ENCODE data around the gene COL4A2. TPM values are rescaled to one million over a fixed set of nuclear protein-coding genes. Genes with fewer than 3 reads are reported as not detected.

Gene COL4A2
- total RNA-seq, 1 experiment from 2014 or later, result 74.5 TPM

GRCh38 chr13:110500341-110500740, 193.3 kb downstream of the COL4A2 start:
- CTCF ChIA-PET, result interaction anchor here (0.8 to 1.0 kb wide), 2 partner anchors 45 to 61 kb away, joined by 3 to 5 read pairs; partner anchors contain the start of gene RAB20

DNA sequence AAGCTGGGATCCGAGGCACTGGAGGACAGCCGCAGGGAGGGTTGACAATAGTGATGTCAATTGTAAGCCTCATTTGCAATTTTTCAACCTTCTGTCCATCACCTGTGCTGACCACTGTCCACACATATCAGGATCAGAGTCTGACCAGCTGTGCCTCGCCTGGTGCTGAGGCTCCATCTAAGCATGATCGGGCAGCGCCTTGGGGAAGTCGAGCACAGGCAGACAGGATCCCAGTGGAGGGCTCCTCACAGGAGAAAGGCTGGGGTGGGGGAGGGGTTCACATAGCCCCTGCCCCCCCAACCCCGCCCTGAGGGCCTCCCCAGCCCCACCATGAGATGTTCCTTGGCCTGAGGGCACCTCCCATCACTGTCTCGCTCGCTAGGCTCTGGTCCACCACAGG, 194.1 kb downstream of the COL4A2 start:
- peaks cover 20% of the 10 kb centered on the region for H3K36me3 ChIP-seq (ENCODE audit: low read depth, low read length)
- H2AFZ ChIP-seq (ENCODE audit: low read length), result no peak overlapping the region
- no peaks in the 10 kb centered on the region for H4K20me1 ChIP-seq (ENCODE audit: low read length)
- intact Hi-C loops (cut with micrococcal nuclease), result loop anchor here (2.0 to 5.0 kb wide), 3 partner anchors 44 to 60 kb away; partner anchors contain the start of gene RAB20
- POLR2A ChIA-PET (ENCODE audit: unreplicated experiment), result no interaction called here
- ATAC-seq (no peak), DNase-seq (no peak)
- no peaks in the 10 kb centered on the region for H3K27me3 ChIP-seq (ENCODE audit: low read length)
- H3K9me3 ChIP-seq (ENCODE audit: low read length), result no peaks in the 10 kb centered on the region
- TF ChIP-seq EZH2phosphoT487 (IDR thresholded peaks at IDR 0.05; ENCODE audit: borderline replicate concordance, low read length), result no peak
- TF ChIP-seq CTCF (conservative IDR thresholded peaks at IDR 0.05; ENCODE audit: low read depth, low read length), result no peak
- TF ChIP-seq EZH2 (IDR thresholded peaks at IDR 0.05; ENCODE audit: low read length, unreplicated experiment), result no peak
- no peaks in the 10 kb centered on the region for H3K9me2 ChIP-seq (replicated peaks; ENCODE audit: low read length)
- no TSS peak for BruUV-seq (replicated peaks)
- no peaks in the 10 kb centered on the region for H3K79me2 ChIP-seq (ENCODE audit: low read length)
- H3F3A ChIP-seq (ENCODE audit: low read length, unreplicated experiment), result peaks cover 15% of the 10 kb centered on the region
- peak overlapping the region; percentile 98 for H3K27ac ChIP-seq (ENCODE audit: low read length)
- peaks cover 24% of the 10 kb centered on the region for H3K4me1 ChIP-seq (ENCODE audit: insufficient read depth, low read length)
- H3K4me3 ChIP-seq (ENCODE audit: low read length), result no peak overlapping the region
- no peak overlapping the region for H3K9ac ChIP-seq (ENCODE audit: low read length)
- CTCF ChIA-PET, result no interaction called here
- no peak overlapping the region for H3K4me2 ChIP-seq (ENCODE audit: low read length)

More at GRCh38 chr13:110500341-110500740, 193.3 kb downstream of the COL4A2 start:
- H3F3A ChIP-seq (ENCODE audit: low read length, unreplicated experiment), result peaks cover 15% of the 10 kb centered on the region
- peaks cover 20% of the 10 kb centered on the region for H3K36me3 ChIP-seq (ENCODE audit: low read depth, low read length)
- H3K9me3 ChIP-seq (ENCODE audit: low read length), result no peaks in the 10 kb centered on the region
- H3K4me3 ChIP-seq (ENCODE audit: low read length), result peak overlapping the region; percentile 25
- peak; percentile 1; the same call in 1 of the 2 replicates for ATAC-seq
- H3K4me1 ChIP-seq (ENCODE audit: insufficient read depth, low read length), result peaks cover 24% of the 10 kb centered on the region
- peak overlapping the region; percentile 74 for H3K9ac ChIP-seq (ENCODE audit: low read length)
- no peaks in the 10 kb centered on the region for H4K20me1 ChIP-seq (ENCODE audit: low read length)
- POLR2A ChIA-PET (ENCODE audit: unreplicated experiment), result interaction anchor here (0.6 kb wide), 1 partner anchor 59 kb away, joined by 5 read pairs; no protein-coding TSS in a partner anchor
- intact Hi-C loops (cut with micrococcal nuclease), result loop anchor here (2.0 to 5.0 kb wide), 3 partner anchors 43 to 60 kb away; partner anchors contain the start of gene RAB20
- no peaks in the 10 kb centered on the region for H3K9me2 ChIP-seq (replicated peaks; ENCODE audit: low read length)
- H3K4me2 ChIP-seq (ENCODE audit: low read length), result peak overlapping the region; percentile 71
- no TSS peak for BruUV-seq (replicated peaks)
- TF ChIP-seq EZH2 (IDR thresholded peaks at IDR 0.05; ENCODE audit: low read length, unreplicated experiment), result no peak
- TF ChIP-seq EZH2phosphoT487 (IDR thresholded peaks at IDR 0.05; ENCODE audit: borderline replicate concordance, low read length), result no peak
- TF ChIP-seq CTCF (conservative IDR thresholded peaks at IDR 0.05; ENCODE audit: low read depth, low read length), result no peak
- DNase-seq, result no peak
- H2AFZ ChIP-seq (ENCODE audit: low read length), result no peak overlapping the region
- no peaks in the 10 kb centered on the region for H3K27me3 ChIP-seq (ENCODE audit: low read length)
- H3K79me2 ChIP-seq (ENCODE audit: low read length), result no peaks in the 10 kb centered on the region
- H3K27ac ChIP-seq (ENCODE audit: low read length), result peak overlapping the region; percentile 98
